Measurements from ENCODE around the gene G6PC1.

DNA sequence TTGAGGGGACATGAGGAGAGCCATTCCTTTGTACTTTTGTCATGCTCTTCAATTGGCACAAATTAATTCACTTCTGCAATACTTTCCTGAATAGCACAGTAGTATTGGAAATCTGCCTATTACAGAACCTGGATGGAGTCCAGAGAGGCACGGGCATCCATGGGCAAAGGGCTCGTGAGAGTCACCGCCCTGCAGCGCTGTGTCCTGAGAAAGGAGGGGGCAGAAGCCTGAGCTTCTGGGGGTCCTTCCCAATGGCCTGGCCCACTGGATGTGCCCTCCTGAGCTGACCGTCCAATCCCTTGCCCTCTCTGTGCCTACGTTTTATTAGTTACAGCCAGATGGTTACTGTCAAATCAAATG lies 3.5 kb downstream of the G6PC1 start:
- TF ChIP-seq EZH2 (IDR thresholded peaks at IDR 0.05; ENCODE audit: insufficient read depth, poor library complexity, severe bottlenecking), result no peak
- no peak for TF ChIP-seq EZH2phosphoT487 (IDR thresholded peaks at IDR 0.05; ENCODE audit: insufficient read depth, low read depth)

All from GM23248 (cell line).